SH-SY5Y (cell line): Measurements from ENCODE around the gene EMP2.

ENCODE experiments used
- GATA2 ChIP-seq: IDR thresholded peaks from 2 replicates; pipeline ENCODE4 v1.6.1; 2011; ENCODE audit warnings: mild to moderate bottlenecking, low read depth, low read length
- GATA3 ChIP-seq: IDR thresholded peaks from 2 replicates; pipeline ENCODE4 v1.6.1; 2011; ENCODE audit warnings: low read depth, mild to moderate bottlenecking, low read length, moderate library complexity

DNA sequence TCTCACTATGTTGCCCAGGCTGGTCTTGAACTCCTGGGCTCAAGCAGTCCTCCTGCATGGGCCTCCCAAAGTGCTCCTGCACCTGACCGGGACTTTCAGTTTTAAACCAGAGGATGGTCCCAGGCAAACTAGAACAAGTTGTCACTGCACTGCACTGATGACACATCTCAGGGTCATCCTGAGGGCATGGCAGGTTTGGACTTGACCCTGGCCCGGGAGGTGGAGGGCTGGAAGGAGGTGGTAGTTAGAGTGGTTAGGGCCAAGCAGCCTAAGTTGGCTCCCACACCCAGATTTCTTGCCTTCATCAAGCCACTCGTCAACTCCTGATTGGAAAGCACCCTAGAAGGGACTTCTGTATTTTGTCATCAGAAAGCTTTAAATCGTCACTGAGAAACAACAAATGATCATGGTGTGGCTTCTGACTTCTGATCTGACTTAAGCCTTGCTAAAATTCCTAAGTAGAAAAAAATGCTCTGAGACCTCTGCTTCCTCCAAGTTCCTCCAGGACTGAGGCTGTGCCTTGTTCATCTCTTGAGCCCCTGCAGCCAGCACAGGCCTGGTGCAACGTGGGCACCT, 43.5 kb downstream of the EMP2 start:
- TF ChIP-seq GATA3, result no peak
- no peak for TF ChIP-seq GATA2
